Calu3 (cell line): ENCODE measurements around the gene HOXD10. TPM values are rescaled to one million over a fixed set of nuclear protein-coding genes. Genes with fewer than 3 reads are reported as not detected.

Source experiments
- BruUV-seq: library from RNA; stranded (reverse); fragments of 400-500 nt; replicated peaks from 2 replicates; lab custom pipeline; 2021; lab: Mats Ljungman, UMichigan
- CTCF ChIA-PET: fragments of 300-600 bp; sonication (Branson Sonifier 250); formaldehyde crosslinking; loops from one replicate; lab custom pipeline; 2022; ENCODE audit warnings: antibody characterized with exemption; lab: Charles Lee
- DNase-seq: peaks from one replicate; pipeline ENCODE4 v3.0.0; 2022
- H3K27ac Mint-ChIP-seq: one replicate; pipeline ENCODE4 v1.8.0; 2022; ENCODE audit warnings: mixed read lengths; ENCODE audit not compliant: unreplicated experiment
- H3K27me3 Mint-ChIP-seq: one replicate; pipeline ENCODE4 v1.8.0; 2022; ENCODE audit warnings: mixed read lengths; ENCODE audit not compliant: unreplicated experiment
- H3K36me3 Mint-ChIP-seq: one replicate; pipeline ENCODE4 v1.8.0; 2022; ENCODE audit warnings: mild to moderate bottlenecking, moderate library complexity, mixed read lengths; ENCODE audit not compliant: insufficient read depth, unreplicated experiment
- H3K4me1 Mint-ChIP-seq: one replicate; pipeline ENCODE4 v1.8.0; 2022; ENCODE audit warnings: mild to moderate bottlenecking, low read depth, mixed read lengths; ENCODE audit not compliant: unreplicated experiment
- H3K4me3 Mint-ChIP-seq: one replicate; pipeline ENCODE4 v1.8.0; 2022; ENCODE audit warnings: mild to moderate bottlenecking, low read depth, moderate library complexity, mixed read lengths; ENCODE audit not compliant: unreplicated experiment
- H3K9me3 Mint-ChIP-seq: one replicate; pipeline ENCODE4 v1.8.0; 2022; ENCODE audit warnings: low read depth, mixed read lengths; ENCODE audit not compliant: unreplicated experiment
- intact Hi-C: fragments of 100-400 bp; cut with micrococcal nuclease; formaldehyde crosslinking; loops from one replicate; pipeline ENCODE4 v1.10.0; 2022; ENCODE audit not compliant: unreplicated experiment
- total RNA-seq: library from RNA; stranded (reverse); gene quantifications from 2 replicates; pipeline ENCODE4 v1.2.3, GENCODE V29; 2022
- TF ChIP-seq, protein P1 (sequence below): fragments of 200-600 bp; IDR thresholded peaks from one replicate; pipeline ENCODE4 v1.8.0; 2022; ENCODE audit warnings: antibody characterized with exemption; ENCODE audit not compliant: unreplicated experiment

HOXD10 gene
- total RNA-seq, 1 experiment from 2014 or later = not detected

DNA sequence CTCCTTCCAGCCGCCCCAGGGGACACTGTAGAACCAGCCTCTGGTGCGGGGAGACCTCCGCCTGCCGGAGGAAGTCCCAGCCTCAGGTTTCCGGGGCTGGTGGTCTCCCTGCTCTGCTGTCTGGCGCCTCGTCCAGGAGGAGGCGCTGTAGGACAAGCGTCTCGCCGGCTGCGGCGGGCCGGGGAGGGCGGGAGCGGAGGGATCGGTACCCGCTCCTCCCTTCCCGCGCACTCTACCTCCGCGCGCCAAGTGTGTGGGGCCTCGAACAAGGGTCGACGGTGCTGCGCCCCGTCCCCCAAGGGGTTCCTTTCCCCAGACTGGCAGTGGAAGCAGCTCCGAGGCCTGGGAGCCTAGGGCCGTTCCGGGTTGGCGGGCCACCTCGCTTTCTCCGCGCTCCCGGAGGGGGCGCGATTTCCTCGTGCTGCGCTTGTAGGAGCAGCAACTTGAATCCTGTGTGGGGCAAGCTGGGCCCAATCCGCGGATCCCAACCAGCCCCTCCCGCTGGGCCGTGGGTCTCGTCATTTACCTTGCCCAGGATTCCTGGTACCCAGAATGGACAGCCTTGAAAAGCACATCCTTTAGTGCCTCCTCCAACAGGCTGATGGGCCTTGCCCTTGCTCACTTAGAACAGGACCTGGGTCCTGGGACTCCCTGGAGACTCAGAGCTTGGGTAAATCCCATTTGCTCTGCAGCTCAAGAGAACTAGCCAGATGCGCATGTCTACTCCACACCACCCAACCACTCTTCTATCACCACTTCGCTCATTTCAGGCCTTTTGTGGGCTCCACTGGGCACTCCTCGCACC is 24.1 kb downstream of the HOXD10 start:
- Mint-ChIP-seq H3K27me3 (peaks cover 6% of the 10 kb centered on the region), H3K4me1 (no peaks in the 10 kb centered on the region), H3K4me3 (peak overlapping the region; percentile 70), H3K27ac (no peak overlapping the region), H3K36me3 (no peaks in the 10 kb centered on the region), H3K9me3 (no peaks in the 10 kb centered on the region)
- DNase-seq = peak; percentile 89
- CTCF ChIA-PET = interaction anchor here (0.6 to 3.3 kb wide), 16 partner anchors 9 to 1344 kb away, joined by 3 to 87 read pairs (median 4); no protein-coding TSS in a partner anchor
- no TSS peak for BruUV-seq
- intact Hi-C loops = loop anchor here (1.0 to 5.0 kb wide), 6 partner anchors 132 to 512 kb away; no protein-coding TSS in a partner anchor
- TF ChIP-seq, protein P1, sequence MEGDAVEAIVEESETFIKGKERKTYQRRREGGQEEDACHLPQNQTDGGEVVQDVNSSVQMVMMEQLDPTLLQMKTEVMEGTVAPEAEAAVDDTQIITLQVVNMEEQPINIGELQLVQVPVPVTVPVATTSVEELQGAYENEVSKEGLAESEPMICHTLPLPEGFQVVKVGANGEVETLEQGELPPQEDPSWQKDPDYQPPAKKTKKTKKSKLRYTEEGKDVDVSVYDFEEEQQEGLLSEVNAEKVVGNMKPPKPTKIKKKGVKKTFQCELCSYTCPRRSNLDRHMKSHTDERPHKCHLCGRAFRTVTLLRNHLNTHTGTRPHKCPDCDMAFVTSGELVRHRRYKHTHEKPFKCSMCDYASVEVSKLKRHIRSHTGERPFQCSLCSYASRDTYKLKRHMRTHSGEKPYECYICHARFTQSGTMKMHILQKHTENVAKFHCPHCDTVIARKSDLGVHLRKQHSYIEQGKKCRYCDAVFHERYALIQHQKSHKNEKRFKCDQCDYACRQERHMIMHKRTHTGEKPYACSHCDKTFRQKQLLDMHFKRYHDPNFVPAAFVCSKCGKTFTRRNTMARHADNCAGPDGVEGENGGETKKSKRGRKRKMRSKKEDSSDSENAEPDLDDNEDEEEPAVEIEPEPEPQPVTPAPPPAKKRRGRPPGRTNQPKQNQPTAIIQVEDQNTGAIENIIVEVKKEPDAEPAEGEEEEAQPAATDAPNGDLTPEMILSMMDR = peak; percentile 99

DNA sequence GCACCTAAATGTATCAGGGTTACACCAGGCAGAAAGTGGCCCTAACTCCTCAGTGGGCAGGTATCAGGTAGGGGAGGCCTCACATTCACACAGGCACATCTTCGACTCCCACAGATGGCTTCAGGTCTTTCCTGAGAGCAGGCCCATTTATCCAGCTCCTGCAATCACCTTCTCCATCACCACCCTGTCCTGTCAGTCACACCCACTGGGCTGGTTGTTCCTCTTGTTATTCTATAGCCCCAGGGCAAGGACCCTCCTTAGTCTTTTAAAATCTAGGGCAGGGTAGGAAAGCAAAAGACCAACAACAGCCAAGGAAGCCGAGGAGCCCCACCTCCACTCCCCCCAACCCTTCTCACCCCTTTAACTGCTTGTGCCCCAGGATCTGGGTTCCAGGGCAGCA is 25.7 kb downstream of the HOXD10 start:
- Mint-ChIP-seq H3K27me3 (peaks cover 14% of the 10 kb centered on the region), H3K4me1 (no peaks in the 10 kb centered on the region), H3K27ac (no peak overlapping the region), H3K36me3 (no peaks in the 10 kb centered on the region), H3K9me3 (no peaks in the 10 kb centered on the region), H3K4me3 (no peak overlapping the region)
- no TSS peak for BruUV-seq
- intact Hi-C loops = loop anchor here (5.0 kb wide), 1 partner anchor 130 kb away; no protein-coding TSS in a partner anchor
- DNase-seq = no peak
- TF ChIP-seq, protein P1 = no peak
- CTCF ChIA-PET = interaction anchor here (3.3 kb wide), 1 partner anchor 313 kb away, joined by 87 read pairs; no protein-coding TSS in a partner anchor

DNA sequence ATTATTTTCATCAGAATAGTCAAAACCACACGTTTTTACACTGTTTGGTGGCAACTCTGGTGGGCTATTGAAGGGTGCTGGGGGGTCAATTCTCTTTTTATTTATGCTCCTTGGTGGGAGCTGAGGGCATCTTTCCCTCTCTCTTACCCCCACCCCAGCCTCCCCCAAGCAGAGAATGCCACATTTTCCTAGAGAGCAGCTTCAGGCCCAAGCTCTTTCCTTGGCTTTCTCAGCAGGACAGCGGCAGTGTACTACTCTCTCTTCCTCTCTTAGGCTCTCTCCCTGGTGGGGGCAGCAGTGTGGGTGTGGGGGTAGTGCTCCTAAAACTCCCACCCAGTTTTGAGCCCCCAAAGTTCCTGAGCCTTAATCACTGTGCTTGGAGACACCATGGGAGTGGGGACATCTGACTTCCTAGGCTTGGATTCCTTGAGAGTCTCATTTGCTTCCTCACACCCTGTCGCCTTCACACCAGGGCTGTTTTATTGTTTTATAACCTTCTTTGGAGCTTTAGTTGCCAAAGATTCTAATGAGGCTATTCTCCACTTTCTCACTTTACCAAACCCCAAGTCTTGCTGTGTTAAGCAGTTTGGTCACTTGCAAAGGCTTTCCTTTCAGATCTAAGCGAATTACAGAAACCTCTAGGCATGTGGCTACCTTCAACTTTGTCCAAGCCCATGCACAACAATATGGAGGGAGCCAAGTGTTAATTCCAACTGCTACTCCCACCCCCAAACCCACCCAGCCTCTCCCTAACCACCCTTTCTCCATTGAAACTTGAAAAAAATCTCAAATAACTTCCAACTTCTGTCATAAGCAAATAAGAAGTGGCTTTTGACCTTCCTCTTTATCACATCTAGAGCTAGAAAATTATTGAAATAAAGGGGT is 28.7 kb downstream of the HOXD10 start:
- Mint-ChIP-seq H3K36me3 (no peaks in the 10 kb centered on the region), H3K27ac (no peak overlapping the region), H3K4me1 (no peaks in the 10 kb centered on the region), H3K9me3 (no peaks in the 10 kb centered on the region), H3K4me3 (no peak overlapping the region), H3K27me3 (peaks cover 14% of the 10 kb centered on the region)
- no peak for DNase-seq
- CTCF ChIA-PET = interaction anchor here (0.6 to 2.5 kb wide), 3 partner anchors 310 to 543 kb away, joined by 4 to 7 read pairs (median 6); no protein-coding TSS in a partner anchor
- TF ChIP-seq, protein P1 = no peak
- intact Hi-C loops = no loop called here
- BruUV-seq = no TSS peak

DNA sequence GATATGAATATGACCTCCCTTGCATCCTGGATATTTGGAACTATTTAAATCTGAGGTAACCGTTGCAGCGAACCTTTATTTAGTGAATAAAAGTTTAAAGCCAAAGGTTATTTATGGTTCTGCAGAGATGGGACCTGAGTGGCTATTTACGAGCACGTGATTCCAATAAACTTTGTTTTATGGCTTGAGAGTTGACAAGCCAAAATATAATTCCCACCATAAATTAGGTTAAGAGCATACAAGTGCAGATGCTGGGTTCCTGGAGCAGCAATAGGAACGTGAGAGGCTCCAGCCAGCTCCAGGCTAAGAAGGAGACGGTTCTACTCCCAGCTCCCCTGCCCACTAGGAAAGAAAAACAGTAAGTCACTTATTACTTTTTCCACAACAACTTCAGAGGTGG is 29.5 kb downstream of the HOXD10 start:
- DNase-seq = no peak
- BruUV-seq = no TSS peak
- Mint-ChIP-seq H3K9me3 (no peaks in the 10 kb centered on the region), H3K27ac (no peak overlapping the region), H3K36me3 (no peaks in the 10 kb centered on the region), H3K27me3 (peaks cover 14% of the 10 kb centered on the region), H3K4me3 (no peak overlapping the region), H3K4me1 (no peaks in the 10 kb centered on the region)
- intact Hi-C loops = no loop called here
- CTCF ChIA-PET = interaction anchor here (0.6 kb wide), 2 partner anchors 409 to 542 kb away, joined by 4 to 6 read pairs; no protein-coding TSS in a partner anchor
- TF ChIP-seq, protein P1 = no peak
